Measurements from ENCODE around the gene WDR43.
"Not testable (repeated sequence)": the region's sequence is repeated elsewhere in the genome, so short reads cannot be mapped to it uniquely, and the experiment has no call there.

The WDR43 gene

GRCh38 chr2:28960401-28960800 is 65.9 kb downstream of the WDR43 start:
- no peak for DNase-seq (ENCODE audit: low read depth in 4 of 4, low spot score in 1 of 4)

GRCh38 chr2:28962505-28962904 is 68.0 kb downstream of the WDR43 start:
- DNase-seq (ENCODE audit: low read depth in 4 of 4, low spot score in 1 of 4): no peak

GRCh38 chr2:28970464-28971160 is 76.1 kb downstream of the WDR43 start:
- DNase-seq (ENCODE audit: low read depth in 4 of 4, low spot score in 1 of 4): no peak

- DNase-seq (ENCODE audit: low read depth in 4 of 4, low spot score in 1 of 4): no peak
Measured at GRCh38 chr2:28972778-28973335, 78.4 kb downstream of the WDR43 start.

GRCh38 chr2:28974252-28974651 is 79.8 kb downstream of the WDR43 start:
- no peak for DNase-seq (ENCODE audit: low read depth in 4 of 4, low spot score in 1 of 4)

GRCh38 chr2:28975671-28976070 is 81.2 kb downstream of the WDR43 start:
- DNase-seq (ENCODE audit: low read depth in 4 of 4, low spot score in 1 of 4): no peak

GRCh38 chr2:28976584-28976983 is 82.1 kb downstream of the WDR43 start:
- DNase-seq (ENCODE audit: low read depth in 4 of 4, low spot score in 1 of 4): no peak

GRCh38 chr2:28977176-28977875 is 82.9 kb downstream of the WDR43 start:
- DNase-seq (ENCODE audit: low read depth in 4 of 4, low spot score in 1 of 4): no peak

GRCh38 chr2:28978001-28978400 is 83.5 kb downstream of the WDR43 start:
- DNase-seq (ENCODE audit: low read depth in 4 of 4, low spot score in 1 of 4): not testable (repeated sequence)

- no peak for DNase-seq (ENCODE audit: low read depth in 4 of 4, low spot score in 1 of 4)
Measured at GRCh38 chr2:28978606-28979005, 84.1 kb downstream of the WDR43 start.

- no peak for DNase-seq (ENCODE audit: low read depth in 4 of 4, low spot score in 1 of 4)
Measured at GRCh38 chr2:28979041-28979440, 84.6 kb downstream of the WDR43 start.

GRCh38 chr2:28979576-28980366 is 85.3 kb downstream of the WDR43 start:
- no peak for DNase-seq (ENCODE audit: low read depth in 4 of 4, low spot score in 1 of 4)

- DNase-seq (ENCODE audit: low read depth in 4 of 4, low spot score in 1 of 4): no peak
Measured at GRCh38 chr2:28980368-28981015, 86.0 kb downstream of the WDR43 start.

GRCh38 chr2:28981016-28981441 is 86.6 kb downstream of the WDR43 start, which contains the start of gene TOGARAM2:
TSS of gene TOGARAM2 (plus strand) at chr2:28981298. CDS start at chr2:28994835, 13,537 bp downstream.
- no peak for DNase-seq (ENCODE audit: low read depth in 4 of 4, low spot score in 1 of 4)

GRCh38 chr2:28981620-28982376 is 87.3 kb downstream of the WDR43 start:
- DNase-seq (ENCODE audit: low read depth in 4 of 4, low spot score in 1 of 4): no peak

- no peak for DNase-seq (ENCODE audit: low read depth in 4 of 4, low spot score in 1 of 4)
Measured at GRCh38 chr2:28982381-28982950, 88.0 kb downstream of the WDR43 start.

- no peak for DNase-seq (ENCODE audit: low read depth in 4 of 4, low spot score in 1 of 4)
Measured at GRCh38 chr2:28986429-28986828, 92.0 kb downstream of the WDR43 start.

- no peak for DNase-seq (ENCODE audit: low read depth in 4 of 4, low spot score in 1 of 4)
Measured at GRCh38 chr2:28989973-28990372, 95.5 kb downstream of the WDR43 start.

GRCh38 chr2:28990445-28990844 is 96.0 kb downstream of the WDR43 start:
- no peak for DNase-seq (ENCODE audit: low read depth in 4 of 4, low spot score in 1 of 4)

- no peak for DNase-seq (ENCODE audit: low read depth in 4 of 4, low spot score in 1 of 4)
Measured at GRCh38 chr2:28991021-28991420, 96.6 kb downstream of the WDR43 start.
